Measurements from ENCODE around the gene RPS6KA6. TPM values are rescaled to one million over a fixed set of nuclear protein-coding genes. Genes with fewer than 3 reads are reported as not detected.

Gene RPS6KA6
- total and polyA plus RNA-seq, 10 of the 15 experiments (the other 5 are each of a cell fraction or from before 2014, with no cell fraction given): 0.29 to 2.8 (median 1.4) TPM; not detected in 1

DNA sequence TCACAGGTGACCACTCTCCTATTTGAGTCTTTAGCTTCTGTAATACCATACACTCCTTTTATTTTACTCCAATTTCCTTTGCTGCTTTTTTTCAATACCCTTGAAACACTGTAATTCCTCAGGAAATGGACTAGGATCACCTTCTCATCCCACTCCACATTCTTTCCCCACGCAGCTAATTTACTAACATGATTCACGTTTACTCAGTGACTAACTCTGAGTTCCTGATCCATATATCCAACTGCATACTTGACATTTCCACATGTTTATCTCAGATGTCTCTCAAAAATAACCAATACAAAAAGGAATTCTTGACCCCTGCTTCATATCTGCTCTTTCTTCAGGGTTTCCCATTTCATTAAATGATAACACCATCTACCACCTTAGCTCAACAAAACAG, 19.9 kb downstream of the RPS6KA6 start:
- Histone ChIP-seq H3K4me3 (no peak overlapping the region), H3K4me1 (ENCODE audit: control insufficient read depth, insufficient read depth, low read length) (no peaks in the 10 kb centered on the region), H3K4me2 (ENCODE audit: control insufficient read depth, insufficient read depth) (no peak overlapping the region), H3K36me3 (ENCODE audit: control insufficient read depth in 2 of 2, insufficient read depth in 2 of 2, low read length in 1 of 2) (no peaks in the 10 kb centered on the region), H3K27me3 (replicated peaks in 1 of 2; ENCODE audit: control insufficient read depth in 2 of 2, insufficient read depth in 2 of 2, low read length in 1 of 2) (no peaks in the 10 kb centered on the region), H2AFZ (ENCODE audit: control insufficient read depth, low read depth, low read length) (no peak overlapping the region), H3K79me2 (ENCODE audit: control insufficient read depth, insufficient read depth, low read length) (no peaks in the 10 kb centered on the region), H4K20me1 (ENCODE audit: control insufficient read depth, insufficient read depth) (no peaks in the 10 kb centered on the region), H3K9me3 (replicated peaks; ENCODE audit: control insufficient read depth, insufficient read depth, low read length) (no peaks in the 10 kb centered on the region), H3K9ac (ENCODE audit: control insufficient read depth, insufficient read depth, low read length) (no peak overlapping the region), H3K27ac (ENCODE audit: control insufficient read depth, insufficient read depth) (no peak overlapping the region)
- POLR2A ChIA-PET: no interaction called here
- RAD21 ChIA-PET (ENCODE audit: unreplicated experiment): no interaction called here
- no peak for FAIRE-seq
- BruUV-seq (replicated peaks): no TSS peak
- CTCF ChIA-PET: no interaction called here
- WGBS (ENCODE audit: insufficient coverage, insufficient replicate concordance, low lambda C conversion rate, missing lambda C conversion rate): 0% methylated on average over 2 of the region's 2 CpGs
- intact Hi-C loops (cut with micrococcal nuclease; ENCODE audit: unreplicated experiment) (no loop called here), in situ Hi-C loops (cut with MboI) (no loop called here)
- SMC1A ChIA-PET (ENCODE audit: uncharacterized antibody, unreplicated experiment): no interaction called here
- no peak for DNase-seq (ENCODE audit: low read depth, low spot score)
- TF ChIP-seq NFYB (IDR thresholded peaks at IDR 0.05; ENCODE audit: insufficient read depth, low read depth, low read length) (no peak), SMARCA5 (IDR thresholded peaks at IDR 0.05) (no peak), STAT3 (IDR thresholded peaks at IDR 0.05; ENCODE audit: low read depth, low read length) (no peak), NFYA (IDR thresholded peaks at IDR 0.05; ENCODE audit: borderline replicate concordance, low read depth, low read length) (no peak), CHD2 (IDR thresholded peaks at IDR 0.05; ENCODE audit: borderline replicate concordance, low read depth, low read length) (no peak), TAF1 (IDR thresholded peaks at IDR 0.05; ENCODE audit: borderline replicate concordance, low read depth, low read length) (no peak), NFIC (IDR thresholded peaks at IDR 0.05; ENCODE audit: low read depth, low read length) (no peak), PAX8 (IDR thresholded peaks at IDR 0.05) (no peak), ZBED1 (IDR thresholded peaks at IDR 0.05; ENCODE audit: borderline replicate concordance) (no peak), POLR2A (IDR thresholded peaks at IDR 0.05; ENCODE audit: low read depth, low read length) (no peak)
- TF ChIP-seq, protein P1, sequence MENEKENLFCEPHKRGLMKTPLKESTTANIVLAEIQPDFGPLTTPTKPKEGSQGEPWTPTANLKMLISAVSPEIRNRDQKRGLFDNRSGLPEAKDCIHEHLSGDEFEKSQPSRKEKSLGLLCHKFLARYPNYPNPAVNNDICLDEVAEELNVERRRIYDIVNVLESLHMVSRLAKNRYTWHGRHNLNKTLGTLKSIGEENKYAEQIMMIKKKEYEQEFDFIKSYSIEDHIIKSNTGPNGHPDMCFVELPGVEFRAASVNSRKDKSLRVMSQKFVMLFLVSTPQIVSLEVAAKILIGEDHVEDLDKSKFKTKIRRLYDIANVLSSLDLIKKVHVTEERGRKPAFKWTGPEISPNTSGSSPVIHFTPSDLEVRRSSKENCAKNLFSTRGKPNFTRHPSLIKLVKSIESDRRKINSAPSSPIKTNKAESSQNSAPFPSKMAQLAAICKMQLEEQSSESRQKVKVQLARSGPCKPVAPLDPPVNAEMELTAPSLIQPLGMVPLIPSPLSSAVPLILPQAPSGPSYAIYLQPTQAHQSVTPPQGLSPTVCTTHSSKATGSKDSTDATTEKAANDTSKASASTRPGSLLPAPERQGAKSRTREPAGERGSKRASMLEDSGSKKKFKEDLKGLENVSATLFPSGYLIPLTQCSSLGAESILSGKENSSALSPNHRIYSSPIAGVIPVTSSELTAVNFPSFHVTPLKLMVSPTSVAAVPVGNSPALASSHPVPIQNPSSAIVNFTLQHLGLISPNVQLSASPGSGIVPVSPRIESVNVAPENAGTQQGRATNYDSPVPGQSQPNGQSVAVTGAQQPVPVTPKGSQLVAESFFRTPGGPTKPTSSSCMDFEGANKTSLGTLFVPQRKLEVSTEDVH (IDR thresholded peaks at IDR 0.05; ENCODE audit: low read depth, partially characterized antibody): no peak
- ATAC-seq: no peak

All from GM12878 (cell line).